ENCODE results near the gene LATS2.
"Not testable (repeated sequence)": the region's sequence is repeated elsewhere in the genome, so short reads cannot be mapped to it uniquely, and the experiment has no call there.

LATS2 gene

DNA sequence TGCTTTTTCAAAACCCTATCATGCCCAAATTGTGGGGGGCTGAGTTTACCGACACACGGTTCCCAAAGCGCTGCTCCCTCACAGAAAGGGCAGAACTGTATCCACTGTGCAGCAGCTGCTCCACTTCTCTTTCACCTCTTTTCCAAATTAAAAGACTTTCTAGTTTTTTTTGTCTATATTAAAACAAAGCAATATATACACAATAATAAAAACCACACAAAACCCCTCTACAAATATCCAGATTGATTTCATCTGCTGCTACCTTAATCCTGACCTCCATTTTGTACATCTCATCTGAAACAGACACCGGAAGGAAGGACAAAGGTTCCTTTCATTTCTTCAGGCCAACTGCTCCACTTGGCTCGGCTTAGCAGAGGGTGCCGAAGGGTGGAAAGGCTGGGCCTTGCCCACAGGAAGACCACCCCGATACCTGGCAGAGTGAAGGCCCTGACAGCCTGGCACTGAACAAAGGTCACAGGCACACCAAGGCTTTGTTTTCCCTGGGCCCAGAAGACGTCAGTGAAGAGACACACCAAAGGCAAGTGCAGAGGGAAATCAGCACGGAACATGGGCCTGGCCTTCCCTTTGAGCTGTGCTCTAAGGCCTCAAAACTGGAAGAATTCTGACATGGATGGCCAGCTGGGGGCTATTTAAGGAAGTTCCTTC is 71.6 kb downstream of the LATS2 start:
- DNase-seq: no peak

DNA sequence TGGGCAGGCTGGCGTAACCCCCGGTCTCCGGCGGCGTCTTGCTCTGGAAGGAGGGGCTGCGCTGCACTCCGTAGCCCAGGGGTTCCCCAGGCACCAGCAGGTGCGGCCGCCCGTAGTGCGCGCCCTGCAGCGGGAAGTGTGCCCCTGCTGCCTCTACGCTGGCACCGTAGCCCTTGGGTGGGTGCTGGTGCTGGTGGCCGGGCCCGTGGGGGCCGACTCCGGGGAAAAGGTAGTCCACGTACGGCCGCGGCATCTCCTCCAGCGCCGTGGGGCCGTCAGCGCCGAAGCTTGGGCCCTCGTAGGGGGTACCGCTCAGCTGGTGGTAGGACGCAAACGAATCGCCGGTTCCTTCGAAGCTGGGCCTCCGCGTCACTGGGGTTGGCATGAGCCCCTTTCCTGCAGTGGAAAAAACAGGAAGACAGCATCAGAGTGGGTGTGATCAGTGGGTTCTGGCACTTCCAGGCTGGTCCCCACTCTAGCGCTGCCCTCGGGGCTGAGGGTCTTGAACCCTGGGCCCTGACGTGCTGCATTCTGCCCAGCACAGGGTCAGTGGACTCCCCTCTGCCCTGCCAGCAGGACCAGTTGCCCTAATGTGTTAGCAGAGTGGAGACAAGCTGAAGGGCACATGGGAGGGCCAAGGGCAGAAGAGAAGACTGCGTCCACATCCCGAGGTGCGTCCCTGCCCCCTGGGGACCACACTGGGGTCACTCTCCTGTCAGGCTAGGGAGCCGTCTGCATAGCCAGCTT is 72.3 kb downstream of the LATS2 start:
- no peak for DNase-seq

DNA sequence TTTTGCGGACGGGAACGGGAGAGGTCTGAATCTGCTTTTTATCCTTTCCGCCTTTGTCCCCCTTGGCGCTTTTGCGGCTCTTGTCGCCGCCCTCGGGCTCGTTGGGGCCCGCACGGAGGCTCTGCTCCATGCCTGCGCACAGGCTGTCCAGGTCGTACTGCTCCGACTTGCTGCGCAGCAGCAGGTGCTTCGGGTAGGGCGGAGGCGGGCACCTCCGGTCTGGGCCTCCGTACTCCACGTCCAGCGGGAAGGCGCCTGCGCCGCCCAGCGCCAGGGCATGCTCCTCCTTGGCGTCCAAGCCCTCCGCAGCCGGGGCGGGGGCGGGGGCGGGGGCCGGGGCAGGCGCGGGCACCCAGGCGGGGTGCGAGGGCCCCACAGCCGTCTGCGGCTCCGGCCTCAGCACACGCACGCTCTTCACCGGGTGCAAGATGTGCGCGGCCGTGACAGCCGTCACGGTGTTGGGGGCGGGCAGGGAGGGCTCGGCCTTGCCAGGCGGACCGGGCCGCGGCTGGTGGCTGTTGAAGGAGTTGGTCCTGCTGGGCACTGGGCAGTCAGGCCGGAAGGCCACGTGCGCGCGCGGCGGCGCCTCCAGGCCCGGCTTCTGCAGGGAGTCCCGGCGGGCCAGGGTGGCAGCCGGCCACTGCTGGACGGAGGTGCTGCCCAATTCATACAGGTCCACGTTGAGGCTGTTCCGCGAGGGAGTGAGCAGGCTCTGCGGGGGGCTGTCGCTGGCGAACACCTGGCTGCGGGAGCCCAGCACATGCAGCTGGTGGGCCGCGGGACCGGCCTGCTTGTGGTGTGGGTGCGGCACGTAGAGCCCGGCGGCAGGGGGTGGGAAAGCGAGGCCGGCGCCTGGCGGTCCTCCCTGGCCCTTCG is 73.1 kb downstream of the LATS2 start:
- DNase-seq: no peak

DNA sequence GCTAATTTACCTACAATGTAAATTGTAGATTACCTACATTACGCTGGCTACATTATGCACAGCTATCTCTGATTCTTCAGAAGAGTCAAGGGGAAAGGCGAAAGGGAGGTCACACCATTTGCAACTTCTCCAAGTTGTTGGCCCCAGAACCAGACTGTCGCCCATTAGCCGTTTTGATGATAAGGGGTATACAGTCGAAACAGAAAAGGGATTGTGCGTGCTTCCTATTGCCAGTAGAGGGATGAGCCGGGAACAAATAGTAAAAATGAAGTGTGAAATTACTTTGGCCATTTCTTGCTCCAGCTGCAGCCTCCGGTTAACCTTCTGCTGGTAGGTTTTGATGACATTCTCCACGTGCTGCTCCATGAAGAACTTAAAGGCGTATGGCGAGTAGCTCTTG is 73.8 kb downstream of the LATS2 start:
- no peak for DNase-seq

DNA sequence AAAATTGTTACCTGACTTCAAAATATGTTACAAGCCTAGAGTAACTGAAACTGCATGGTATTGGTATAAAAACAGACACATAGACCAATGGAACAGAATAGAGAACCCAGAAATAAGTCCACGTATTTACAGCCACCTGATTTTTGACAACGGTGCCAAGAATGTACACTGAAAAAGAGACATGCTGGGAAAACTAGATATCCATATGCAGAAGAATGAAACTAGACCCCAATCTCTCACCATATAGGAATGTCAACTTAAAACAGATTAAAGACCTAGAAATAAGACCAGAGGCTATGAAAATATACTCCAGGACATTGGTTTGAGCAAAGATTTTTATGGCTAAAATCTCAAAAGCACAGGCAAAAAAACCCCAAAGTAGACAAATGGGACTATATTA is 76.5 kb downstream of the LATS2 start:
- no peak for DNase-seq

DNA sequence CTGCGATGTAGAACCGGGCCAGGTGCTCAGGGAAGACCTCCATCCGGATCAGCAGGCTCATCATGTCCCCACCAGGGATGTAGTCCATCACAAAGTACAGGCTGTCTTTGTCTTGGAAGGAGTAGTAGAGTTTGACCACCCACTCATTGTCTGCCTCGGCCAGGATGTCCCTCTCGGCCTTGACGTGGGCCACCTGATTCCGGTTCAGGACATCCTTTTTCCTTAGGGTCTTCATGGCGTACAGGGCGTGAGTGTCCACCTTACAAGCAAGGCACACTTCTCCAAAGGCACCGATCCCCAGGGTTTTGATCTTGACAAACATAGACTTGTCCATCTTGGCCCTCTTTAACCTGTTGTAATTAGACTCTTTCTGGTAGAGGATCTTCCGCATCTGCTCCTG is 78.0 kb downstream of the LATS2 start:
- no peak for DNase-seq

DNA sequence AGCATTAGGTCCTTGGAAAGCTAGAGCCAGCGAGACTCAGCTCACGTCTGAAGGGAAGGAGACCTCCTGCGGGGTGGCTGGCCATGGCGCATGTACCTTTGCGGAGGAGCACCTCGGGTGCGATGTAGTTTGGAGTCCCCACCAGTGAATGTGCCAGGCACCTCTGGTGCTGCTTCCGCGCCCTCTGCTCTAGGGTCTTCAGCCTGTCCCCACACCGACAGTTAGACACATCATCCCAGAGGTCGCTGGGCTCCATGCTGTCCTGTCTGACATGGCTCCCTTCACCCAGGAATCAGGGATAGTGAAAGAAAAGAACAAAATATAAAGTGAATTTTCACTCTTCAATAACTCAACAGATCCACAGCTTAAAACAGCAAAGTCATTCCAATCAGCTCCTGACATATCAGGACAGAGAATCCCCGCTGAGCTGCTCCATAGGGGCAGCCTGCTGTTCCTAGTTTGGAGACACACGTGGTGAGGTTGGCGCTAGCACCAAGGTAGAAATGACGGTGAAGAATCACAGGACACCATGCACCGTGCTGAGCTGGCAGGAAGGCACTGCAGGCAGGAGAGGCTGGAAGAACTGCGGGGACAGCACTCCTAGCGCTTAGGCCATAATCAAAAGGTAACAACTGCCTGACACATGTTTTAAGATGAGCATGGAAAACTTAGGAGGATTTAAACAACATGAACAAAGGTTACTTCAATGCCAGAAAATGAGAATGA is 79.9 kb downstream of the LATS2 start:
- no peak for DNase-seq

DNA sequence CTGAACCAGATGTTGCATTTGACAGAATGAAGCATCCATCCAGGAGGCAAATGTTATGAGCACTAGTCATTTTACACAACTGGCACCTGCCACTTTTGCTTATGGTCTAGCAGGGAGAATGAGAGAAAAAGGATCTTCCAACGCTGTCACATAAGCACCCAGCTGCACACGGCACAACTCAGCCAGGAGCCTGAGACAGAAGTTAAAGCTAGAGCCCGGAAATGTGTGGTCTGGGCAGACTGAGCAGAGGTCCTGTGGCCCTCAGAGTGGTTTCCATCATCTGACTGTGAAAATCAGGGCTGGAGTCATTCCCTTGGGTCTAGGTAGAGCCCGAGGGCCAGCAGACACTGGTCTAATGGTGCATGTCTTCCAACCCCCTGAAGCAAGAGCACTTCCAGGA is 80.5 kb downstream of the LATS2 start:
- no peak for DNase-seq

DNA sequence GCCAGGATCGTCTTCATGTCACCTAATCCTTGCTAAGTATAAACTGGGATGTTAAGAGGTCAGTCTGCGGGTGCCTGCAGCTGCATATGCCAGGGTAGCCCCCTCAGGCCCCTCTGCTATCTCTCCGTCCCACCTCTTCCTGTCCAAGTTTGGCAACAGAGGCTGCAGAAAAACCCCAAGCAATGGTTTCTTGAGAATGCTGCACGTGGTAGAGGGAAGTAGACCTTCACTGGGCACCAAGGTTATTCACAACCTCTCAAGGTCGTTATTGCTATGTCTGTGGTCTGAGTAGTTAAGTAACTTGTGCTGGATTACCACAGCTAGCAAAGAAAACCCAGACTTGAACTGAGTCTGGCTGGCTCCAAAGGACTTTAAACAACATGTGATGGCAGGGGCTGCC is 81.0 kb downstream of the LATS2 start:
- DNase-seq: no peak

DNA sequence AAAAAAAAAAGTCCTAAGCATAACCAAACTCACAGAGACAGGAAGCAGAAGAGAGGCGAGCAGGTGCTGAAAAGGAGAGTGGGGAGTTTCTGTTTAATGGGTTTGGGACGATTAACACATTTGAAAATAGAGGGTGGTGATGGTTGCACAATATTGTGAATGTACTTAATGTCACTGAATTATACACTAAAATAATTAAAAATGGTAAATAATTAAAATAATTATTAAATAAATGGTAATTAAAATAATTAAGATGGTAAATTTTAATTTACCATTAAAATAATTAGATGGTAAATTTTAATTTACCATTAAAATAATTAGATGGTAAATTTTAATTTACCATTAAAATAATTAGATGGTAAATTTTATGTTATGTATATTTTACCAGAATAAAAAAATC is 84.0 kb downstream of the LATS2 start:
- DNase-seq: no peak

DNA sequence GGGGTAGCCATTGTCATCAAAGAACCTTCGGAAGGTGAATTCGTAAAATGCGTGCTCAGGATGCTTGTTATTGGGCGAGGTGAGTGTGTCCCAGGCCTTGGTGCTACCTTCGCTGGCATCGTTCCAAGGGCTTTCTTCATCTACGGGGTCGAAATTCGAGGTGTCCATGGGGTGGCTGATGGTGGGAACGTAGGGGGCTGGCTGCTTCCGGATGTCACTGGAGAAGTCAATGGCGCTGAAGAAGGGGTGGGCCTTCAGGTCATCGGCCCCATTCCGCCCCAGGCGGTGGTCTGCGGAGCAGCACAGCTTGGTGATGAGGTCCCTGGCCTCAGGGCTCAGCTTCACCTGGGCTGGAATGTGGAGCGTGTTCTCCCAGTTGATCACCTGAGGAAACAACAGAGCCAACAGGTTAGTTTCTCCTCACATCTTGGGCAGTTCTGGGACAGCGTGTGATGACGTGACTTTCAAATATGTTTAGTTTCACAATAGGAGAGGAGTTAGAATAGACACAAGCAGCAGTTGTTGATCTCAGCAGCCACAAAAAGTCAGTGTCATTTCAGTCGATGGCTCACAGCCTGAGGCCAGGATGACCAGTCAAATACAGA is 86.3 kb downstream of the LATS2 start:
- no peak for DNase-seq

DNA sequence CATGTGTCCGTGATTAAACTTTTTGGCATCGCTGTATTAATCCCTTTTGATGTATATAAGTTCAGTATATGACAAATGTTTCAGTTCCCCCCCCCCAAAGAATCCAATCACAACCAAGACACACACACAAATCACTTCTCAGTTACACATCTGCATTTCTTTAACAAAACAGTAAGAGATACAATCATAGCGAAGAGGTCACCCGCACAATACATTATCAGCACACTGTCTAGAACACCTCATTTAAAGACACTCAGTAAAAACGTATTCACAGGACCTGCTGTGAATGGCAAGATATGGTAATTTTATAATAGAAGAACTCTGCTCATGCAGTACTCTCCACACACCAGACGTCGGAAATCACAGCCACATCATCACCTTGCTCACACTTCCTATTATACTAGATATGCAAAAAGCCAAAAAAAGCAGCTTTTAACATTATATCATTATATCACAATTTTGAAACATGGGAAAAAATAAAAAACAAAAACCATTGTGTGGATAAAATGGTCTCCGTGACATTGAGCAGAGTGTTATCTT is 87.4 kb downstream of the LATS2 start:
- no peak for DNase-seq

DNA sequence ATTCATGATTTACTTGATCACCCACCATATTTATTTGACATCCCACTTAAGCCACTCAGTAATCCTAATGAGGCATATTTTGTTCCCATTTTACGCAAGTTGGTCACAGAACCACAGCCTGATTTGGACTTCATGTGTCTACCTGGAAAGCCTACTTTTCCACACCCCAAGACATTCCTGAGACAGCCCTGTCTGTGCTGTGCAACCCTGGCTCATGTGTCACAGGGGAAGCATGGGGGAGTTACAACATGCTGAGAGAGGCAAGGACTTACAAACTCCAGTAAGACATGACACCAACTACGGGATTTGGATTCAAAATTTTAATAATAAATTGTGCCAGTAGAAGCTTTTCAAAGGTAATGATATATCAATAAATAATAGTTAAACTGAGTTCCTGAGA is 88.7 kb downstream of the LATS2 start:
- no peak for DNase-seq

DNA sequence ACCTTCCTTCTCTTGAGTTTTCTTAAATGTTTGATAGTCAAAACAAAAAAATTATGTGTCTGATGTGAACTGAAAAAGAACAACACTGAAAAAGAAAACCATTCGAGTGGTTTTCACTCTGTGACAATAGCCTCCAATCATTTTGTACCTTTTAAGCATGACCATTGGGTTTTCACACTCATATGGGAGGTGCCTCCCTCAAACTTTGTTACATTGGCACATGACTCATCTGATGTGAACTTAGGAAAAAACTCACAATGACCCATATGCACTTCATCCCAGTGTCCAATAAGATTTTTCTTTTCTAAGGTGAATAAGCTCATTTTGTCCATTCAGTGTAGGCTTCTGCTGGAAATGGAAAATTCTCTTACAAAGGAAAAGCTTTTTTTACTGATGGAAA is 92.2 kb downstream of the LATS2 start:
- peak in 1 of 2 experiments; percentile 21 for DNase-seq

DNA sequence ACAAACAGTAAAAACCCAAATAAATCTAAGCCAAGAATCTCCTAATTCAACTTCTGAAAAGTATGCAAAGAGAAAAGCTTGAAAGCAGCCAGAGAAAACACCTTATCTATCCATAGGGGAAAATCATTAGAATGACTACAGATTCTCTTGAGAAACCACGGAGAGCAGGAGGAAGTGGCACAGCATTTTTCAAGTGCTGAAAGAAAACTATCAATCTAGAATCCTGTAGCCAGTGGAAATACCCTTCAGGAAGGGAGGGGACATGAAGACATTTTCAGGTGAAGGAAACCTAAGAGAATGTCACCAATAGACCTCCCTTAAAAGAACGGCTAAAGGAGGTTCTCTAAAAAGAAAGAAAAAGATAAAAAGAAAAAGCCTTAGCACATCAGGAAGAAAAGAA is 92.6 kb downstream of the LATS2 start:
- no peak for DNase-seq

DNA sequence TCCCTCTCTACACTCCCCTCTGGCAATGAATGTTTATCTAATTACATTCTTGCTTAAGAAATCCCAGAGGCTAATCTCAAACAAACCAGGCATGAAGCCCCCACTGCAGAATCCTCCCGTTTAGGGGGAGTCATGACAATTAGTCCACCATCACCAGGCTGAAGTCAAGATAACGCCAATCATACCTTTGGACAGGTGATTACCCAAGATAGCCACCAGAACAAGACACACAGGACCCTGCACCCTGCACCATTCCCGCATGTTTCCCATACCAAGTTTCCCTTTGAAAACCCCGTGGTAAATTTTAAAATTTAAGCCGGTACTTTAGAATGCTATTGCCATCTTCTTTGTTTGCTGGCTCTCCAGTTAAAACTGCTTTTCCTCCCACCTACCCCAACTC is 94.0 kb downstream of the LATS2 start:
- no peak for DNase-seq

DNA sequence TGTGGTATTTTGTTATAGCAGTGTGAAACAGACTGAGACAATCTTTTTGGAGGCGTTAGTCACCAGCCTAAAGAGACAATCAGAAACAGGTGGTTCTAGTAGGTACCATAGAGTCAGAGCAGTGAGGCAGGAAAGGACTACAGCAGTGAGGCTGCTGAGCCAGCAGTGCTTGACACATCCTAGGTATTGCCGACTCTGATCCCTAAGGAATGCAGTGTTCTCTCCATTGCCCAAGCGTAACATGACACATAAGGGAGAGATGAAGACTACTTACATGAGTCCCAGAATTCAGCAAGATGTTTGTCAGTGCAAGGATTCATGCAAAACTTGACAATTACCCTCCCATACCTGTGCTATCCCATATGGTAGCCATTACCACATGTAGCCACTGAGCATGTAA is 96.5 kb downstream of the LATS2 start:
- DNase-seq: no peak

DNA sequence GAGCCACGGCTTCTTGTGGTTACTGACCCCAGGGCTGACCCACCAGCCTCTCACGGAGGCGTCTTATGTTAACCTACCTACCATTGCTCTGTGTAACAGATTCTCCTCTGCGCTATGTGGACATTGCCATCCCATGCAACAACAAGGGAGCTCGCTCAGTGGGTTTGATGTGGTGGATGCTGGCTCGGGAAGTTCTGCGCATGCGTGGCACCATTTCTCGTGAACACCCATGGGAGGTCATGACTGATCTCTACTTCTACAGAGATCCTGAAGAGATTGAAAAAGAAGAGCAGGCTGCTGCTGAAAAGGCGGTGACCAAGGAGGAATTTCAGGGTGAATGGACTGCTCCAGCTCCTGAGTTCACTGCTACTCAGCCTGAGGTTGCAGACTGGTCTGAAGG is 99.7 kb downstream of the LATS2 start:
- DNase-seq: not testable (repeated sequence)

DNA sequence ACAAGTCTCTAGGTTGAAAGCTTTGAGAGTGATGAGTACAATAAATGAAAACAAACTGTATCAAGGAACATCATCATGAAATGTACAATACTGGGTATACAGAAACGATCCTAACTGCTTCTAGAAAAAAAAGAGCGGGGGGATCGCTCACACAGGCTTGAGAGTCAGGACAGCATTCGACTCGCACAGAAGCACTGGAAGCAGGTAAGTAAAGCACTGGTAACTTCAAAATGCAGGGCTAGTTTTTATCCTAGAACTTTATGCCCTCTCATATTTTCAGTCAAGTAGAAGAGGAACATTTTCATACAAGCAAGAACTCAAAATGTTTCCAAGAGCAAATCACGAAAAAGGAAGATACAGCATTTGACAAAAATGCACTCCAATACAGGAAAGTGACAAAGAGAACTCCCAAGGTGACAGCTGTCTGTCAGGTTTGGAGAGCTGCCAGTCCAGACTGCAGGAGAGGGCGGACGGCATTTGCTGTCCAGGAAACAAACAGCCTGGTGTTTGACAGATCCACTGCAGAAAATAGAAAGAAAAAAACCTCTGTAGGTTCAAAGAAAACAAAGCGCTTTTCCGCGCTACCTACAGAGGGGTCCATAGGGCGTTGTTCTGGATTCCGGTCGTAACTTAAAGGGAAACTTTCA is 100.6 kb downstream of the LATS2 start:
- no peak for DNase-seq

DNA sequence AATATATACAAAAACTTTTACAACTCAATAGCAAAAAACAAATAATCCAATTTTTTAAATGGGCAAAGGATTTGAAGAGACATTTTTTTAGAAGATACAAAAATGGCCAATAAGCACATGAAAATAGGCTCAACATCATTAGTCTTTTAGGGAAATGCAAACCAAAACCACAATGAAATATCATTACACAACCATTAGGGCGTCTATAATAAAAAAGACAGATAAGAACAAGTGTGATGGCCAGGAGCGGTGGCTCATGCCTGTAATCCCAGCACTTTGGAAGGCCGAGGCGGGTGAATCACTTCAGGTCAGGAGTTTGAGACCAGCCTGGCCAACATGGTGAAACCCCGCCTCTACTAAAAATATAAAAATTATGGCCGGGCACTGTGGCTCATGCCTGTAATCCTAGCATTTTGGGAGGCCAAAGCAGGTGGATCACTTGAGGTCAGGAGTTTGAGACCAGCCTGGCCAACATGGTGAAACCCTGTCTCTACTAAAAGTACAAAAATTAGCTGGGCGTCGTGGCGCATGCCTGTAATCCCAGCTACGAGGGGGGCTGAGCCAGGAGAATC is 104.3 kb downstream of the LATS2 start:
- not testable (repeated sequence) for DNase-seq

DNA sequence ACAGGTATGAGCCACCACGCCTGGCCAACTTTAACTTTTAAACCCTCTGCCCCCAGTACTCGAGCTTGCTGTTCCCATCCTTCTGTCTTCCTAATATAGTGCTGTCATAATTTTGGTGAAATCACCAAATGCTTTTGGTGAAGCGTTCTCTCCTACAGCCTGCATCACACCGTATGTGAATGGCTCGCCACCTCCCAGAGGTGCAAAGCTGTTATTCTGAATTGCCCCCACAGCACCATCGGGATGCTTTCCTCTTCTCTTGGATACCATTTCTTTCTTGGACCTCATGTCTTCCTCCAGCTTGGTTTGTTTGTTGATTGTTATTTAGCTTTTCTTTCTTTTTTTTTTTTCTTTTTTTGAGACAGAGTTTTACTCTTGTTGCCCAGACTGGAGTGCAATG is 105.9 kb downstream of the LATS2 start:
- DNase-seq: no peak
